H1 (cell line): ENCODE measurements around the gene RAPGEF1. TPM values are rescaled to one million over a fixed set of nuclear protein-coding genes. Genes with fewer than 3 reads are reported as not detected.

ENCODE experiments used
- CTCF ChIA-PET: fragments of 300-600 bp; sonication (Branson Sonifier 250); formaldehyde crosslinking; loops from one replicate; lab custom pipeline; 2021; ENCODE audit not compliant: partially characterized antibody; lab: Charles Lee
- POLR2A ChIA-PET: fragments of 300-600 bp; sonication (Branson Sonifier 250); formaldehyde crosslinking; loops from one replicate; lab custom pipeline; 2021; ENCODE audit warnings: inconsistent platforms; ENCODE audit not compliant: partially characterized antibody; lab: Charles Lee
- DNase-seq, 2 experiments: peaks; one replicate each; pipeline versions ENCODE4 v3.0.0 to v3.0.0-alpha.2; 2010 to 2022; ENCODE audit warnings: low spot score in 2 of 2, low read depth in 1 of 2, mixed read lengths in 1 of 2
- FAIRE-seq: peaks from 2 replicates; lab custom pipeline; 2011; peaks lifted over from hg19 to GRCh38; lab: Jason Lieb, UNC
- H2AFZ ChIP-seq: 2 replicates; pipeline ENCODE4 v1.8.1; 2012; ENCODE audit warnings: low read length, inconsistent platforms
- H2AK5ac ChIP-seq: 2 replicates; pipeline ENCODE4 v1.6.1; 2013; ENCODE audit warnings: low read depth, low read length
- H2BK120ac ChIP-seq: replicated peaks from 2 replicates; pipeline ENCODE3; 2013; ENCODE audit warnings: low read depth, low read length, inconsistent platforms
- H2BK12ac ChIP-seq: 2 replicates; pipeline ENCODE4 v1.6.1; 2013; ENCODE audit warnings: low read depth, low read length
- H2BK15ac ChIP-seq: 2 replicates; pipeline ENCODE4 v1.6.1; 2013; ENCODE audit warnings: low read length
- H2BK20ac ChIP-seq: 2 replicates; pipeline ENCODE4 v1.6.1; 2013; ENCODE audit warnings: low read length
- H2BK5ac ChIP-seq: 2 replicates; pipeline ENCODE4 v1.6.1; 2013; ENCODE audit warnings: low read depth, low read length
- H3K14ac ChIP-seq: 2 replicates; pipeline ENCODE4 v1.6.1; 2013; ENCODE audit warnings: inconsistent platforms; ENCODE audit not compliant: insufficient read length
- H3K18ac ChIP-seq: 2 replicates; pipeline ENCODE4 v1.6.1; 2013; ENCODE audit warnings: low read length; ENCODE audit errors: extremely low read depth
- H3K23ac ChIP-seq: 2 replicates; pipeline ENCODE4 v1.6.1; 2013; ENCODE audit warnings: inconsistent platforms; ENCODE audit not compliant: insufficient read length
- H3K23me2 ChIP-seq: 2 replicates; pipeline ENCODE4 v1.6.1; 2013; ENCODE audit warnings: low read depth, low read length
- H3K27ac ChIP-seq: 2 replicates; pipeline ENCODE4 v1.6.1; 2011; ENCODE audit warnings: low read depth, low read length, inconsistent platforms
- H3K27me3 ChIP-seq, 4 experiments: replicated peaks in 1 of 4; 1 replicate in 1 of 4; 2 replicates in 3 of 4; pipeline versions ENCODE4 v1.6.1 to v1.8.1; 2011 to 2013; ENCODE audit warnings: low read length in 3 of 4, mild to moderate bottlenecking in 3 of 4, inconsistent platforms in 2 of 4, mixed read lengths in 2 of 4, moderate library complexity in 1 of 4; ENCODE audit not compliant: control insufficient read depth in 3 of 4, insufficient read depth in 3 of 4; ENCODE audit errors: extremely low read depth in 1 of 4
- H3K36me3 ChIP-seq, 4 experiments: 2 replicates each; pipeline versions ENCODE4 v1.6.1 to v1.8.1; 2011 to 2013; ENCODE audit warnings: mild to moderate bottlenecking in 4 of 4, low read length in 3 of 4, moderate library complexity in 2 of 4, control low read depth in 1 of 4, inconsistent platforms in 1 of 4; ENCODE audit not compliant: insufficient read depth in 4 of 4, control insufficient read depth in 2 of 4
- H3K4ac ChIP-seq: replicated peaks from 2 replicates; pipeline ENCODE3; 2013; ENCODE audit warnings: low read length, low read depth, mixed read lengths, inconsistent platforms; ENCODE audit not compliant: insufficient read length
- H3K4me1 ChIP-seq, 4 experiments: replicated peaks in 1 of 4; 1 replicate in 1 of 4; 2 replicates in 3 of 4; pipeline versions ENCODE4 v1.6.1 to v1.8.1; 2011 to 2013; ENCODE audit warnings: low read length in 3 of 4, inconsistent platforms in 2 of 4, mixed read lengths in 1 of 4; ENCODE audit not compliant: insufficient read depth in 4 of 4, control insufficient read depth in 3 of 4
- H3K4me2 ChIP-seq, 2 experiments: 2 replicates each; pipeline versions ENCODE4 v1.6.1 to v1.8.1; 2011 to 2013; ENCODE audit warnings: low read depth in 2 of 2, low read length in 2 of 2, control low read depth in 1 of 2, inconsistent platforms in 1 of 2, mild to moderate bottlenecking in 1 of 2; ENCODE audit not compliant: insufficient read depth in 1 of 2
- H3K4me3 ChIP-seq, 4 experiments: fragments of 200-600, 300-600 bp in 1 of 4; sonication (generic), shearing (Covaris generic), sonication (Bioruptor Twin) in 1 of 4; 2 replicates each; pipeline versions ENCODE4 v1.5.1 to v1.8.1; 2011 to 2016; ENCODE audit warnings: low read length in 4 of 4, low read depth in 3 of 4, control low read depth in 2 of 4, inconsistent platforms in 2 of 4, mild to moderate bottlenecking in 2 of 4, mixed read lengths in 1 of 4, moderate library complexity in 1 of 4; ENCODE audit not compliant: insufficient read depth in 2 of 4; ENCODE audit errors: extremely low read depth in 1 of 4
- H3K56ac ChIP-seq: replicated peaks from 2 replicates; pipeline ENCODE3; 2013; ENCODE audit warnings: low read depth, mild to moderate bottlenecking, mixed read lengths, low read length, inconsistent platforms; ENCODE audit not compliant: insufficient read length
- H3K79me1 ChIP-seq: 2 replicates; pipeline ENCODE4 v1.6.1; 2013; ENCODE audit warnings: low read depth, low read length, control low read depth
- H3K79me2 ChIP-seq, 2 experiments: 2 replicates each; pipeline versions ENCODE4 v1.6.1 to v1.8.1; 2012 to 2013; ENCODE audit warnings: low read length in 2 of 2, mild to moderate bottlenecking in 2 of 2, inconsistent platforms in 1 of 2; ENCODE audit not compliant: insufficient read depth in 2 of 2, control insufficient read depth in 1 of 2
- H3K9ac ChIP-seq, 4 experiments: replicated peaks in 1 of 4; 1 replicate in 1 of 4; 2 replicates in 3 of 4; pipeline versions ENCODE4 v1.6.1 to v1.8.1; 2011 to 2013; ENCODE audit warnings: low read depth in 3 of 4, low read length in 3 of 4, control low read depth in 2 of 4, mild to moderate bottlenecking in 2 of 4, moderate library complexity in 2 of 4, inconsistent platforms in 1 of 4; ENCODE audit errors: extremely low read depth in 1 of 4
- H3K9me3 ChIP-seq, 2 experiments: 2 replicates each; pipeline versions ENCODE4 v1.6.1 to v1.8.1; 2012 to 2013; ENCODE audit warnings: mild to moderate bottlenecking in 2 of 2, moderate library complexity in 2 of 2, control low read depth in 1 of 2, inconsistent platforms in 1 of 2, low read depth in 1 of 2, low read length in 1 of 2, mixed read lengths in 1 of 2; ENCODE audit not compliant: insufficient read depth in 2 of 2
- H4K20me1 ChIP-seq, 2 experiments: replicated peaks in 1 of 2; 2 replicates each; pipeline versions ENCODE3 to v1.8.1; 2011 to 2013; ENCODE audit warnings: inconsistent platforms in 2 of 2, low read length in 2 of 2, mild to moderate bottlenecking in 1 of 2; ENCODE audit not compliant: insufficient read depth in 2 of 2, control insufficient read depth in 1 of 2
- H4K5ac ChIP-seq: 2 replicates; pipeline ENCODE4 v1.6.1; 2013; ENCODE audit warnings: low read length, low read depth, mixed read lengths, inconsistent platforms; ENCODE audit not compliant: insufficient read length
- H4K8ac ChIP-seq: 2 replicates; pipeline ENCODE4 v1.8.0; 2013; ENCODE audit warnings: mild to moderate bottlenecking, moderate library complexity, low read length, inconsistent platforms; ENCODE audit not compliant: insufficient read depth; ENCODE audit errors: extremely low read depth
- H4K91ac ChIP-seq: replicated peaks from 2 replicates; pipeline ENCODE3; 2013; ENCODE audit warnings: low read length, mixed read lengths, inconsistent platforms; ENCODE audit not compliant: insufficient read length
- BRCA1 ChIP-seq: IDR thresholded peaks from 2 replicates; pipeline ENCODE4 v1.6.1; 2012; ENCODE audit warnings: low read depth, low read length, improper control_type of control experiment
- CEBPB ChIP-seq: IDR thresholded peaks from 2 replicates; pipeline ENCODE4 v1.6.1; 2012; ENCODE audit warnings: low read depth, low read length
- CHD2 ChIP-seq: IDR thresholded peaks from 2 replicates; pipeline ENCODE4 v1.6.1; 2012; ENCODE audit warnings: low read length, improper control_type of control experiment
- EZH2 ChIP-seq: fragments of 200-600 bp; sonication (generic); IDR thresholded peaks from 2 replicates; pipeline ENCODE4 v1.7.1; 2012; ENCODE audit warnings: low read depth, mild to moderate bottlenecking, moderate library complexity, low read length, inconsistent platforms; ENCODE audit not compliant: severe bottlenecking
- FOSL1 ChIP-seq: IDR thresholded peaks from 2 replicates; pipeline ENCODE4 v1.6.1; 2011; ENCODE audit warnings: mild to moderate bottlenecking, low read depth, low read length, moderate library complexity; ENCODE audit not compliant: insufficient read depth
- GABPA ChIP-seq: IDR thresholded peaks from 2 replicates; pipeline ENCODE4 v1.6.1; 2011; ENCODE audit warnings: mild to moderate bottlenecking, low read length, moderate library complexity, borderline replicate concordance; ENCODE audit not compliant: insufficient read depth
- HDAC6 ChIP-seq: IDR thresholded peaks from one replicate; pipeline ENCODE4 v1.7.1; 2012; ENCODE audit warnings: low read depth, mild to moderate bottlenecking, inconsistent platforms, low read length, moderate library complexity
- RAD21 ChIP-seq, 2 experiments: IDR thresholded peaks in 1 of 2; conservative IDR thresholded peaks in 1 of 2; 2 replicates each; pipeline ENCODE4 v1.6.1; 2011; ENCODE audit warnings: low read depth in 2 of 2, low read length in 2 of 2, improper control_type of control experiment in 1 of 2, inconsistent platforms in 1 of 2, mild to moderate bottlenecking in 1 of 2, moderate library complexity in 1 of 2
- RFX5 ChIP-seq: IDR thresholded peaks from 2 replicates; pipeline ENCODE4 v1.6.1; 2011; ENCODE audit warnings: low read depth, low read length, improper control_type of control experiment, borderline replicate concordance
- SP1 ChIP-seq: IDR thresholded peaks from 2 replicates; pipeline ENCODE4 v1.6.1; 2011; ENCODE audit warnings: low read depth, low read length
- SP4 ChIP-seq: IDR thresholded peaks from 2 replicates; pipeline ENCODE4 v1.6.1; 2012; ENCODE audit warnings: low read length, inconsistent platforms
- WGBS, 2 experiments: shearing (Covaris generic) in 1 of 2; methylation state at CpG; one replicate each; pipeline versions ENCODE4 v1.1.6 to v1.1.7; 2013 to 2015; ENCODE audit warnings: low lambda C conversion rate in 2 of 2, mixed read lengths in 2 of 2, inconsistent platforms in 1 of 2, low coverage in 1 of 2, missing lambda C conversion rate in 1 of 2; ENCODE audit not compliant: insufficient replicate concordance in 2 of 2, insufficient coverage in 1 of 2, insufficient read length in 1 of 2; ENCODE audit errors: extremely low coverage in 1 of 2, missing lambda C conversion rate in 1 of 2; 5-methylcytosine and 5-hydroxymethylcytosine counted together
- polyA plus RNA-seq, 7 experiments: library from polyadenylated mRNA; depleted of rRNA in 3 of 7; stranded (reverse) in 5 of 7; unstranded in 2 of 7; fragments of >200 nt in 5 of 7; fragments of 200-250 nt in 2 of 7; gene quantifications; 1 replicate in 5 of 7; 2 replicates in 1 of 7; 4 replicates in 1 of 7; pipeline versions ENCODE4 v1.2.1 to v1.2.3, GENCODE V29; 2011 to 2013; ENCODE audit warnings: missing spikeins in 2 of 7, mixed read lengths in 2 of 7
- total RNA-seq: library from RNA; stranded (reverse); fragmentation: NEBNext Ultra II Directional; extraction: Animal tissue kit (Norgen Biotek cat#: 25700); gene quantifications from 2 replicates; pipeline ENCODE4 v1.2.1, GENCODE V29; 2021

The RAPGEF1 gene
- total and polyA plus RNA-seq, 2 of the 8 experiments (the other 6 are each of a cell fraction or from before 2014, with no cell fraction given), result 29.7 to 78.9 TPM

DNA sequence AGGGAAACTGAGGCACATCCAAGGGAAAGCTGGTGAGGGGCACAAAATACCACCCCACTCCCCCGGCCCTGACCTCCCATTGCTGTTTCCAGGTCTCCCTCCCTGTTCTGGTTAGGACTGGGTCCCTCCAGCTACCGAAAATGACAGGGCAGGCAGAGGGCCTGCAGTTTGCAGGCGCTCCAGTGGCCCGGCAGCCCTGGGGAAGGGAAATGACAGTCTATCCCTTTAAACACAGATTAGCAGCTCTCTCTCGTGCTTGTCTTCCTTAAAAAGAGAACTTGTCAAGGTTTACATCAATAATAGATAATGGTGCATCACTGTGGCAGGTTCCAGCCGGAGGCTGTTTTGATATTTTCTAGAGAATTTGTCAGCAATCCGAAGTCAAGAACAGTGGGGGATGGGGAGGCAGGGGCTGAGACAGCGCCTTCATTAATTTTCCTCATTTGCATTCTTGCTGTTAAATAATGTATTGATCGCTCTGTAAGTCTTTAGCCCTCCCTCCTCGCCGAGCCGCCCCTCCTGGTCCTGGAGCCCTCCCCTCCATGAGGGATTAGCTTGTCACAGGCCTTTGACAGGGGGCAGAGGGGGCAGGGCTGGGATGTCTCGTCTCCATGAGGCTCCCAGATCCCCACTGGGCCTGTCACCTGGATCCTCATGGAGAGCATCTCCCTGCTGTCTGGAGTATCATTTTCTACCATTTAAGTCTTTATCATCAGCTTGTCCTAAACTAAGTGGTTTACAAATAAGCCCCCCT lies 45.0 kb upstream of the RAPGEF1 start:
- Histone ChIP-seq H3K4me2 (no peak overlapping the region), H3K4me1 (peaks cover 0 to 7% (median 1%) of the 10 kb centered on the region in 4 experiments; a peak in 4 of 7 replicates), H3K79me2 (no peaks in the 10 kb centered on the region), H3K4me3 (no peak overlapping the region), H3K36me3 (no peaks in the 10 kb centered on the region), H4K5ac (no peak overlapping the region), H2BK15ac (no peak overlapping the region), H3K18ac (no peak overlapping the region), H3K56ac (no peak overlapping the region), H2BK5ac (no peak overlapping the region), H3K23me2 (no peaks in the 10 kb centered on the region), H3K27ac (no peak overlapping the region), H3K9ac (no peak overlapping the region), H3K9me3 (peaks cover 0 to 8% of the 10 kb centered on the region in 2 experiments; a peak in 2 of 4 replicates), H3K79me1 (no peaks in the 10 kb centered on the region), H3K27me3 (no peaks in the 10 kb centered on the region; a peak in 1 of 7 replicates), H4K8ac (no peak overlapping the region), H2BK12ac (no peak overlapping the region), H3K23ac (no peak overlapping the region), H3K4ac (no peak overlapping the region), H2AK5ac (no peak overlapping the region), H2BK20ac (no peak overlapping the region), H3K14ac (no peak overlapping the region), H4K20me1 (no peaks in the 10 kb centered on the region), H2BK120ac (no peak overlapping the region), H2AFZ (no peak overlapping the region), H4K91ac (no peak overlapping the region)
- ChIA-PET CTCF (interaction anchor here (0.6 to 2.3 kb wide), 7 partner anchors 10 to 385 kb away, joined by 3 to 8 read pairs (median 4); no protein-coding TSS in a partner anchor), POLR2A (no interaction called here)
- WGBS, 2 experiments, result 78% methylated on average over 13 of the region's 13 CpGs; no CpG with 5 or more reads in 1 of the 2 experiments
- DNase-seq, result no peak
- no peak for FAIRE-seq
- no peak for TF ChIP-seq CHD2
- TF ChIP-seq RFX5, result no peak
- no peak for TF ChIP-seq EZH2
- TF ChIP-seq SP1, result no peak
- TF ChIP-seq GABPA, result no peak
- TF ChIP-seq HDAC6, result no peak
- TF ChIP-seq CEBPB, result no peak
- no peak for TF ChIP-seq BRCA1
- no peak for TF ChIP-seq SP4
- TF ChIP-seq RAD21 (IDR thresholded peaks at IDR 0.05 in 1 of 2, conservative IDR thresholded peaks at IDR 0.05 in 1 of 2; ENCODE audit: low read depth in 2 of 2, low read length in 2 of 2), result no peak
- TF ChIP-seq FOSL1, result no peak
